ENCODE data around the gene TMED5.

The TMED5 gene

GRCh38 chr1:93132638-93133037 lies 47.6 kb downstream of the TMED5 start:
- no peaks in the 10 kb centered on the region for H3K9me3 ChIP-seq (ENCODE audit: control insufficient read depth in 1 of 2, low read length in 2 of 2)
- peaks cover 0 to 5% of the 10 kb centered on the region in 2 donors for H3K4me1 ChIP-seq (ENCODE audit: control insufficient read depth in 1 of 2, insufficient read depth in 2 of 2, low read length in 2 of 2)
- H3K27ac ChIP-seq (ENCODE audit: low read depth, low read length), result no peak overlapping the region
- H3K36me3 ChIP-seq (ENCODE audit: control insufficient read depth in 1 of 2, insufficient read depth in 2 of 2, low read length in 2 of 2), result peaks cover 10 to 41% of the 10 kb centered on the region in 2 donors
- no peak overlapping the region for H3K4me3 ChIP-seq (ENCODE audit: low read depth in 1 of 2, low read length in 2 of 2)
- H3K27me3 ChIP-seq (ENCODE audit: control insufficient read depth in 1 of 2, insufficient read depth in 2 of 2, low read length in 2 of 2), result no peaks in the 10 kb centered on the region
- no peak overlapping the region for H3K9ac ChIP-seq (ENCODE audit: low read depth in 1 of 2, low read length in 2 of 2)

GRCh38 chr1:93129507-93130099 lies 50.6 kb downstream of the TMED5 start:
- no peak overlapping the region for H3K27ac ChIP-seq (ENCODE audit: low read depth, low read length)

GRCh38 chr1:93124556-93125355 lies 55.5 kb downstream of the TMED5 start:
- H3K27me3 ChIP-seq (ENCODE audit: control insufficient read depth in 1 of 2, insufficient read depth in 2 of 2, low read length in 2 of 2), result no peaks in the 10 kb centered on the region
- H3K36me3 ChIP-seq (ENCODE audit: control insufficient read depth in 1 of 2, insufficient read depth in 2 of 2, low read length in 2 of 2), result peaks cover 6 to 14% of the 10 kb centered on the region in 2 donors
- no peak overlapping the region for H3K4me3 ChIP-seq (ENCODE audit: low read depth in 1 of 2, low read length in 2 of 2)
- no peak overlapping the region for H3K9ac ChIP-seq (ENCODE audit: low read depth in 1 of 2, low read length in 2 of 2)
- peaks cover 0 to 9% of the 10 kb centered on the region in 2 donors for H3K4me1 ChIP-seq (ENCODE audit: control insufficient read depth in 1 of 2, insufficient read depth in 2 of 2, low read length in 2 of 2)
- H3K27ac ChIP-seq (ENCODE audit: low read depth, low read length), result no peak overlapping the region
- H3K9me3 ChIP-seq (ENCODE audit: control insufficient read depth in 1 of 2, low read length in 2 of 2), result no peaks in the 10 kb centered on the region

More at GRCh38 chr1:93129507-93130099, 50.6 kb downstream of the TMED5 start:
- H3K9me3 ChIP-seq (ENCODE audit: control insufficient read depth in 1 of 2, low read length in 2 of 2), result no peaks in the 10 kb centered on the region
- peaks cover 10 to 22% of the 10 kb centered on the region in 2 donors for H3K36me3 ChIP-seq (ENCODE audit: control insufficient read depth in 1 of 2, insufficient read depth in 2 of 2, low read length in 2 of 2)
- peaks cover 0 to 10% of the 10 kb centered on the region in 2 donors for H3K4me1 ChIP-seq (ENCODE audit: control insufficient read depth in 1 of 2, insufficient read depth in 2 of 2, low read length in 2 of 2)
- H3K4me3 ChIP-seq (ENCODE audit: low read depth in 1 of 2, low read length in 2 of 2), result no peak overlapping the region
- no peaks in the 10 kb centered on the region for H3K27me3 ChIP-seq (ENCODE audit: control insufficient read depth in 1 of 2, insufficient read depth in 2 of 2, low read length in 2 of 2)
- no peak overlapping the region for H3K9ac ChIP-seq (ENCODE audit: low read depth in 1 of 2, low read length in 2 of 2)

- H3K27me3 ChIP-seq (ENCODE audit: control insufficient read depth in 1 of 2, insufficient read depth in 2 of 2, low read length in 2 of 2), result no peaks in the 10 kb centered on the region
- no peak overlapping the region for H3K9ac ChIP-seq (ENCODE audit: low read depth in 1 of 2, low read length in 2 of 2)
- peaks cover 0 to 5% of the 10 kb centered on the region in 2 donors for H3K4me1 ChIP-seq (ENCODE audit: control insufficient read depth in 1 of 2, insufficient read depth in 2 of 2, low read length in 2 of 2)
- no peak overlapping the region for H3K4me3 ChIP-seq (ENCODE audit: low read depth in 1 of 2, low read length in 2 of 2)
- no peaks in the 10 kb centered on the region for H3K9me3 ChIP-seq (ENCODE audit: control insufficient read depth in 1 of 2, low read length in 2 of 2)
- H3K36me3 ChIP-seq (ENCODE audit: control insufficient read depth in 1 of 2, insufficient read depth in 2 of 2, low read length in 2 of 2), result peaks cover 6 to 24% of the 10 kb centered on the region in 2 donors
- H3K27ac ChIP-seq (ENCODE audit: low read depth, low read length), result no peak overlapping the region
Observed at GRCh38 chr1:93123201-93123783, 56.9 kb downstream of the TMED5 start.

GRCh38 chr1:93120614-93121013 lies 59.6 kb downstream of the TMED5 start:
- no peaks in the 10 kb centered on the region for H3K27me3 ChIP-seq (ENCODE audit: control insufficient read depth in 1 of 2, insufficient read depth in 2 of 2, low read length in 2 of 2)
- H3K4me1 ChIP-seq (ENCODE audit: control insufficient read depth in 1 of 2, insufficient read depth in 2 of 2, low read length in 2 of 2), result peaks cover 0 to 5% of the 10 kb centered on the region in 2 donors
- no peak overlapping the region for H3K4me3 ChIP-seq (ENCODE audit: low read depth in 1 of 2, low read length in 2 of 2)
- H3K9me3 ChIP-seq (ENCODE audit: control insufficient read depth in 1 of 2, low read length in 2 of 2), result no peaks in the 10 kb centered on the region
- H3K36me3 ChIP-seq (ENCODE audit: control insufficient read depth in 1 of 2, insufficient read depth in 2 of 2, low read length in 2 of 2), result peaks cover 5 to 38% of the 10 kb centered on the region in 2 donors
- no peak overlapping the region for H3K9ac ChIP-seq (ENCODE audit: low read depth in 1 of 2, low read length in 2 of 2)
- no peak overlapping the region for H3K27ac ChIP-seq (ENCODE audit: low read depth, low read length)

GRCh38 chr1:93114391-93114790 lies 65.8 kb downstream of the TMED5 start:
- Histone ChIP-seq H3K27me3 (ENCODE audit: control insufficient read depth in 1 of 2, insufficient read depth in 2 of 2, low read length in 2 of 2) (no peaks in the 10 kb centered on the region), H3K4me1 (ENCODE audit: control insufficient read depth in 1 of 2, insufficient read depth in 2 of 2, low read length in 2 of 2) (peaks cover 0 to 3% of the 10 kb centered on the region in 2 donors), H3K9ac (ENCODE audit: low read depth in 1 of 2, low read length in 2 of 2) (no peak overlapping the region), H3K36me3 (ENCODE audit: control insufficient read depth in 1 of 2, insufficient read depth in 2 of 2, low read length in 2 of 2) (peaks cover 5 to 35% of the 10 kb centered on the region in 2 donors), H3K4me3 (ENCODE audit: low read depth in 1 of 2, low read length in 2 of 2) (no peak overlapping the region), H3K9me3 (ENCODE audit: control insufficient read depth in 1 of 2, low read length in 2 of 2) (no peaks in the 10 kb centered on the region), H3K27ac (ENCODE audit: low read depth, low read length) (no peak overlapping the region)

- Histone ChIP-seq H3K9me3 (ENCODE audit: control insufficient read depth in 1 of 2, low read length in 2 of 2) (no peaks in the 10 kb centered on the region), H3K36me3 (ENCODE audit: control insufficient read depth in 1 of 2, insufficient read depth in 2 of 2, low read length in 2 of 2) (peaks cover 5 to 28% of the 10 kb centered on the region in 2 donors), H3K27ac (ENCODE audit: low read depth, low read length) (no peak overlapping the region), H3K4me1 (ENCODE audit: control insufficient read depth in 1 of 2, insufficient read depth in 2 of 2, low read length in 2 of 2) (peaks cover 0 to 3% of the 10 kb centered on the region in 2 donors), H3K9ac (ENCODE audit: low read depth in 1 of 2, low read length in 2 of 2) (no peak overlapping the region), H3K27me3 (ENCODE audit: control insufficient read depth in 1 of 2, insufficient read depth in 2 of 2, low read length in 2 of 2) (no peaks in the 10 kb centered on the region), H3K4me3 (ENCODE audit: low read depth in 1 of 2, low read length in 2 of 2) (no peak overlapping the region)
Observed at GRCh38 chr1:93113127-93113526, 67.1 kb downstream of the TMED5 start.

GRCh38 chr1:93111561-93111960 lies 68.7 kb downstream of the TMED5 start:
- Histone ChIP-seq H3K9me3 (ENCODE audit: control insufficient read depth in 1 of 2, low read length in 2 of 2) (peaks cover 0 to 3% of the 10 kb centered on the region in 2 donors), H3K4me1 (ENCODE audit: control insufficient read depth in 1 of 2, insufficient read depth in 2 of 2, low read length in 2 of 2) (peaks cover 0 to 3% of the 10 kb centered on the region in 2 donors), H3K36me3 (ENCODE audit: control insufficient read depth in 1 of 2, insufficient read depth in 2 of 2, low read length in 2 of 2) (peaks cover 5 to 25% of the 10 kb centered on the region in 2 donors), H3K27me3 (ENCODE audit: control insufficient read depth in 1 of 2, insufficient read depth in 2 of 2, low read length in 2 of 2) (no peaks in the 10 kb centered on the region), H3K4me3 (ENCODE audit: low read depth in 1 of 2, low read length in 2 of 2) (no peak overlapping the region), H3K9ac (ENCODE audit: low read depth in 1 of 2, low read length in 2 of 2) (no peak overlapping the region), H3K27ac (ENCODE audit: low read depth, low read length) (no peak overlapping the region)

GRCh38 chr1:93111065-93111464 lies 69.1 kb downstream of the TMED5 start:
- H3K4me1 ChIP-seq (ENCODE audit: control insufficient read depth in 1 of 2, insufficient read depth in 2 of 2, low read length in 2 of 2), result peaks cover 0 to 3% of the 10 kb centered on the region in 2 donors
- no peak overlapping the region for H3K27ac ChIP-seq (ENCODE audit: low read depth, low read length)
- H3K4me3 ChIP-seq (ENCODE audit: low read depth in 1 of 2, low read length in 2 of 2), result no peak overlapping the region
- no peaks in the 10 kb centered on the region for H3K27me3 ChIP-seq (ENCODE audit: control insufficient read depth in 1 of 2, insufficient read depth in 2 of 2, low read length in 2 of 2)
- H3K9ac ChIP-seq (ENCODE audit: low read depth in 1 of 2, low read length in 2 of 2), result no peak overlapping the region
- H3K36me3 ChIP-seq (ENCODE audit: control insufficient read depth in 1 of 2, insufficient read depth in 2 of 2, low read length in 2 of 2), result peaks cover 3 to 20% of the 10 kb centered on the region in 2 donors
- H3K9me3 ChIP-seq (ENCODE audit: control insufficient read depth in 1 of 2, low read length in 2 of 2), result peaks cover 0 to 3% of the 10 kb centered on the region in 2 donors

- Histone ChIP-seq H3K9me3 (ENCODE audit: control insufficient read depth in 1 of 2, low read length in 2 of 2) (peaks cover 0 to 3% of the 10 kb centered on the region in 2 donors), H3K4me3 (ENCODE audit: low read depth in 1 of 2, low read length in 2 of 2) (no peak overlapping the region), H3K36me3 (ENCODE audit: control insufficient read depth in 1 of 2, insufficient read depth in 2 of 2, low read length in 2 of 2) (peaks cover 0 to 8% of the 10 kb centered on the region in 2 donors), H3K4me1 (ENCODE audit: control insufficient read depth in 1 of 2, insufficient read depth in 2 of 2, low read length in 2 of 2) (peaks cover 0 to 3% of the 10 kb centered on the region in 2 donors), H3K9ac (ENCODE audit: low read depth in 1 of 2, low read length in 2 of 2) (no peak overlapping the region), H3K27me3 (ENCODE audit: control insufficient read depth in 1 of 2, insufficient read depth in 2 of 2, low read length in 2 of 2) (no peaks in the 10 kb centered on the region), H3K27ac (ENCODE audit: low read depth, low read length) (no peak overlapping the region)
Observed at GRCh38 chr1:93109578-93109977, 70.6 kb downstream of the TMED5 start.
